IPS-NIHi7 (cell line): ENCODE measurements around the gene GNB1L.

Experiments used
- DNase-seq: peaks from one replicate; pipeline ENCODE4 v3.0.0; 2012; ENCODE audit warnings: mixed read lengths; ENCODE audit errors: extremely low spot score

Gene GNB1L

GRCh38 chr22:19808873-19809478 is 45.7 kb downstream of the GNB1L start:
- DNase-seq: no peak

DNA sequence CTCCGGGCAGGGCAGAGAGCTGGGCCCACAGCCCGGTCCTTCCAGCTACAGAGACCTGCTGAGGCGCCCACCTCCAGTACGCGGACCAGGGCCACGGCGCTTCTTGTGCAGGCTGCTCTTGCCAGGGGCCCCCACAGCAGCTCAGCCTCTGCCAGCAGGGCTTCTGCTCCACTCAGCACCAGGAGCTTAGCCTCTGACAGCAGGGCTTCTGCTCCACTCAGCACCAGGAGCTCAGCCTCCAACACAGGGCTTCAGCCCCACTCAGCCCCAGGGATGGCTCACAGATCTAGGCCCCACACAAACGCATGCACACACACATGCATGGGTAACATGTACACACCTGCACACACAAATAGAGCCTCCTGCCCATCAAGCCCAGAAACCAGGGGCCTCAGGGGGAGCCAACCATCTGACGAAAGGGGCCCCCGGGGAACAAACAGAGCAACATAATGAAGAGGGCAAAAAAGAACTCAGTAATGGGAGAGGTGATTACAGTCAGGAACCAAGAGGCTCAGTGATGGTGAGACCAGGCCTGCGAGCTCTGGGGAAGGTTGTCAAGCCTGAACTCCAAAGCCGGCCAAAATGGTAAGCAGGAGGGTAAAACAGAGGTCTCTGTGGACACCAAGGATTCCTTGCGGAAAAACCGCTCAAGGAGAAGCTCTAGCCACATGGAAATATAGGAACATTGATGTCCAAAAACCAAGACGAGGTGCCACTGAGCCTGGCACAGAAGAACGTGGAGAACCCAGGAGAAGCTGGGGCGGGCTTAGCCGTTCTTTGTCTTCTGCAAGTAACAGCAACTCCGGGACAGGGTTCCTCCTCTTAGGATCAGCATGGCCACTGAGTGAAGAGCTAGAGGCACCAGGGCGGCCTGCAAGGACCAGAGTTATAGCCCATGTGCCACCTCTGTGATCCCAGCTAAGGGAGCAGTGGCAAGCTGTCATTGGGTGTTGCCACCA is 46.5 kb downstream of the GNB1L start:
- no peak for DNase-seq

DNA sequence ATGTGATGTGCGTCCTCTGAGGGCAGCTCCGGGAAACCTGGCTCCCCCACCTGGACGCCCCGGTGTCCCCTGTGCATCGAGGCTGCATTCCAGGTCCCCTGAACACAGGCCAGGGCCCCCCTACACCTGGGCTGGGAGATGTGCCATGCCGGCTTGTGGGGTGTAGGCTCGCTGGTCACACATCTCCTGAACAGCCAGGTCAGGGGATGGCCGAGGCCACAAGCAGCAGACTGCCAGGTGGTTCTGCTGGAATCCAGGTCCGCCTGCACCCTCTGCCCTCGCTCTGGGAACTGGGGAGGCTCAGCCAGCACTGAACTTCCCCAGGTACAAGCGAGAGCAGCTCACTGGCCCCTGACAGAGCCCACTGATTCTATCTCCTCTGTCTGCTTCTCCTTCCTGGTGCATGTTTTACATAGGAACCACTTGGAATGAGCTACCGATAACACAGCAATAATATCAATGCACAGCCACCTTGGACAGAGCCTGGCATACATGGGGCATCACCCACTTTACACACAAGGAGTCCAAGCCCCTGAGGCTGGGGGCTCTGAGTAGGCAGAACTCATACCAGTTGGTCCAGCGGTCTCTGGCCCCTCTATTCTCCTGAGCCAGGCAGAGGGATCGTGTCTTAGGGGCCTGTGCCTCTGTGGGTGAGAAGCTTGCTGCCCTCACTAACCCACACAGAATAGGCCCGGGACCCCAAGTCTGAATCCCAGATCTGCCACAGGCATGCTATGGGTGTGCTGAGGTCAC is 47.3 kb downstream of the GNB1L start:
- no peak for DNase-seq

DNA sequence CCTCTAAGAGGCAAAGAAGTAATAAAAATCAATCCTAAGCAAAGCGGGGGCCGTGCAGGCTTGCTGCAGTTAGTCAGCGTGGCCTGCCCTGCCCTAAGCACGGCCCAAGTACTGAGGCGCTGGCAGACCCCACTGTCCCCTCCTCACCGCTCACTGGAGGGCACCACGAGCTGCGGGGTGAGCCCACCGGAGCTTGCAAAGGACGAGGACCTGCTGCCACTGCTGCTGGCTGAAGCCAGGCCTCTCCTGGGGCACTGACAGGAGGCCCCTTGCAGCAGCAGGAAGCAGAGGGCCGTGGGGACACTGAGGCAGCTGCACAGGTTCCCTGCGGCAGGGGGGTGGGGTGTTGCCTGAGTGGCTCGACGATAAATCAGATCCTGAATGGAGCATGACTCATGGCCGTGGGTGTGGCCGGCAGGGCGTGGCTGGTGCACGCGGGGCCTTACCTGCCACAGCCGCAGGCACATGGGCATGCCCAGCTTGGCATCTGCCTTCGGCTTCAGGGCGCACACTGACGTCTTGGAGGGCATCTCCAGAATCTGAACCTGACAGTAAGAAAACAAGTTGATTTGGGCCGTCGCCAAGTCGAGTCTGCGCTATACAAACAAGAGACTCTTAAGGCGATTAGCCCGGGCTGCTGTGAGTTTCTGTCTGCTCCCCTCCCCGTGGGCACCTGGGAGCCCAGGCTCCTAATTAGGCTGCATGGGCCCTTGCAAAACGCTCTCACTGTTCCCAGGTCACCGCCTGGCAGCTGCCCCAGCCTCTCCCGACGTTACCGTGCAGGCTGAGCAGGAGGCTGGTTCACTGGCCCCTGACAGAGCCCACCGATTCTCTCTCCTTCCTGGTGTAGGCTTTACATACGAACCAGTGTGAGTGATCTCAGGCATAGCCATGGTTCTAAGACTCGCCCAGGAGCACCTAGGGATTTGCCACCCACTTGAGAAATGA is 48.2 kb downstream of the GNB1L start:
- no peak for DNase-seq

DNA sequence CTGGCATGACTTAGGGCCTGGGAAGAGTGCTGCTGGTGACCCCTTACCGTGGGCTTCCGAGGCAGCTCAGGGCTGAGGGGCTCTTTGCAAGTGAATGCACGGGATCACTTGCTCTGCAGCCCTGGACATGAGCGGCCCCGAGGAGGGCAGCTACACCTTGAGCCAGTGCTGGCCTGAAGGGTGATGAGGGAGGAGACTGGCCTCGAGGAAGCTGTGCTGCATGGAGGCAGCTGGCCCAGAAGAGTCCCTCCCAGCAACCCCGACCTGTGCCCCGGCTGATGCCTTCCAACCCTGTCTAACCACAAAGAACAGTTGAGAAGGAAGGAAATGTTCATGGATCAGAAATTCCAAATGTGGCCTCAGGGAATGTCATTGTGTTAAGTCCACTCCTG is 48.9 kb downstream of the GNB1L start:
- no peak for DNase-seq

DNA sequence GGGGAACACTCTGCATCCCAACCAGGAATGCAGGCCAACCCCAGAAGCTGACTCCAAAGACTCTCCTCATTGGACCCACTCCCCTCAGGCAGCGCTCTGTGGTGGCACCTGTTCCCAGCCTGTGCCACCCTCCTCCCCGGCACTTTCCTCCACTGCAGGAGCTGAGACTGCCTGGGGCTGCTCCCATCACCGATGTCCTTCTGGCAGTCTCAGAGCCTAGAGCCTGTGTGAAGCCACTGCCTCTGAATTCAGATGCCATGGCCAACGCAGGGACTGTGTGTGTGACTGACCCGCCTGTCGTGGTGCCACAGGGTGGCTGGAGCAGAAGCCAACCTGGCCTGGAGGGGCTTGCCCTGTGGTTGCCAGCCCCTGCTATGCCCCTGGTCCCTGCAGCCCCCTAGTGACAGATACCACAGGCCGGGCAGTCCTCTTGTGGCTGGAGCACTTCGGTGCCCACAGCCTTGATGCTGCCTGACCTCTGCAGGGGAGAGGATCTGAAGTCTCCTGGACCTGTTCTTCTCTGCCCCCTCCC is 50.9 kb downstream of the GNB1L start:
- no peak for DNase-seq

- DNase-seq: no peak
These were observed 51.6 kb downstream of the GNB1L start for GRCh38 chr22:19802894-19803735.

DNA sequence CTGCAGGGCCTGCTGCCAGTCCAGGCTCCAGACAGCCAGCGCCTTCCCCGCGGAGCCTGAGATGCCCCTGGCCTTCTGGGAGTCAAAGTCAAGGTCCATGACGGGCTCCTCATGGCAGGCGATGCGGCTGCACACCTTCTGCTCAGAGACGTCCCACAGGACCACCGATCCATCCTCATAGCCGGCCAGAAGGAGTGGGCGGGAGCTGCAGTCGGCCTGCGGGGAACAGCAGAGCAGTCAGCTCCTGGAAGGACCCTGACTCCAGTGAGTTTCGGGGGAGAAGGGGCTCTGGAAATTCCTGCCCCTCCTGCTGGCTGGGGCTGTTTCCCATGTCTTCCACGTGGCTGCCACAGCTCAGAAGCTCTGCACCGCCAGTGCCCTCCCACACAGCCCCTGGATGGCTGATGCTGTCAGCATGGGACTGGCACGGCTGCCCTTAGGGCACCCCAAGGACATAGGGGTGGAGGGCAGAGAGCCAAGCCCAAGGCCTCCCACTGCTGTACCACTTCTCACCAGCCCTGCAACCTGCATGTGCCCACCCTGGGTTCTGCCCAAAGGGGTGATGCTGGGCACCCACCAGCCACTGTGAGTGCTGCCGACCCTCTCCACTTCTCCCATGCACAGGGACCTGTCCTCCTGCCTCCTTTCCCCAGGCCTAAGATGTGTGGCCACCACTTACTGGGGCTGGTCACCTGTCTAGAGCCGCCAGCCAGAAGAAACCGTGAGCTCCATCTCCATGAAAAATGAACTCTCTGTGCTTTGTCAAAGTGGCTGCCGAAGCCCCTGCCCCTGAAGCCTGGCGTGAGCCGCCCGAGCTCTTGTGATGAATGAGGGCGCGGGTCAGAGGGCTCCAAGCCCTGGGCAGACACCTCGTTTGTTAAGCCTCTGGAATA is 52.4 kb downstream of the GNB1L start:
- DNase-seq: no peak

- DNase-seq: no peak
These were observed 53.2 kb downstream of the GNB1L start for GRCh38 chr22:19801340-19802000.

DNA sequence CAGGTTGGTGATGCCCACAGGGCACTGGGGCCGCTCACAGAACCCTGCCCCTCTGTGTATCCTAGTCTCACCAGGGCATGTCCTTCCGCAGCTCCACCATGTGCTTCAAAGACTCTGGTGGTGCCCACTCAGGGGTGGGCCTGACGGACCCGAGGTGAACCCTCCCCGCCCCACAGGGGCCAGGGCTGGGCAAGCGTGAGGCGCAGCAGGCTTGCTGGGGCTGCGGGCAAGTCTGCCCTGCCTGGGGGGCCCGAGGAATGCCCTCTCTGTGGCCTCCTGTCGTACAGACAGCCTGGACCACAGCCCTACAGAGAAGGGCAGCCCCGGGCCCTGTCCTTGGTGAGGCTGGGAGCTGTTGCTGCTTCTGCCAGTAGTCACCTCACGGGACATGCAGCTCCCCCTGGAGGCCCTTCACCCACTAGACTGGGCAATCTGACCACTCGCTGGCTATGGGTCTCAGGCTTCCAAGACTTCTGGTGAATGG is 53.9 kb downstream of the GNB1L start:
- peak; percentile 78 for DNase-seq

DNA sequence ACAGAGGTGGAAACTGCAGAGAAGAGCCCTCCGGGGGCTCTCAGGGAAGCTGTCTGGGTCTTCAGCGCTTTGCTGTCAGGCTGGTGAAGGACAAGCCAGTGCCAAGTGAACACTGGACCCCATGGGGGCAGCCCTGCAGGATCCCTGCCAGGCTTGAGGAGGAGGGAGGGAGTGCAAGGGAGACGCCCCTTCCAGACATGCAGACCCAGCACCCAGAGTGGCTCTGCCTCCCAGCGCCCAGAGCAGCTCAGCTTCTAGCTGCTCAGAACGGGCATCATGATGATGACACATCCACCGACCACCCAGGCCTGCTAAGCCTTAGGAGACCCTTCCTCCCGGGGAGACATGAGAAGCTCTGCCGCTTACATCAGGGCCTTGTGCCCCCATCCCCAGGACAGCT is 54.4 kb downstream of the GNB1L start:
- DNase-seq: no peak

GRCh38 chr22:19799322-19800190 is 55.1 kb downstream of the GNB1L start:
- no peak for DNase-seq

DNA sequence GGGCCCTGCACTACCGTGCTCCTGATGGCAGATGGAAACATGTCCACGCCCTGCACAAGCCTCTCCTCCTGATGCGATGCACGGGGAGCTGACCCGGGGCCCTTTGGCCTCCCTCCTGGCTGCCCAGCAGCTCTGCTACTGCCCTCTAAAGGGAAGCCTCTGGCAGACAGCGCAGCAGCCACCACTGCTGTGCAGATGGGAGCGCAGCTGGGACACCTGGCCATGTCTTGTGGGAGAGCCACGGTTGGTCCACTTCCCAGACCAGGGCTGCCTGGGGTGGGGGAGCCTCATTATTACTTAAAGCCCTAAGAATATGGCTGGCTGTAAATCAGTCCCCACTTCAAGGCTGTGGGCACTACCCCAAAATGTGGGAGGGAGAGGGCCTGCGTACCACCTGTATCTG is 55.8 kb downstream of the GNB1L start:
- DNase-seq: no peak

- DNase-seq: no peak
These were observed 56.5 kb downstream of the GNB1L start for GRCh38 chr22:19798003-19798665.

DNA sequence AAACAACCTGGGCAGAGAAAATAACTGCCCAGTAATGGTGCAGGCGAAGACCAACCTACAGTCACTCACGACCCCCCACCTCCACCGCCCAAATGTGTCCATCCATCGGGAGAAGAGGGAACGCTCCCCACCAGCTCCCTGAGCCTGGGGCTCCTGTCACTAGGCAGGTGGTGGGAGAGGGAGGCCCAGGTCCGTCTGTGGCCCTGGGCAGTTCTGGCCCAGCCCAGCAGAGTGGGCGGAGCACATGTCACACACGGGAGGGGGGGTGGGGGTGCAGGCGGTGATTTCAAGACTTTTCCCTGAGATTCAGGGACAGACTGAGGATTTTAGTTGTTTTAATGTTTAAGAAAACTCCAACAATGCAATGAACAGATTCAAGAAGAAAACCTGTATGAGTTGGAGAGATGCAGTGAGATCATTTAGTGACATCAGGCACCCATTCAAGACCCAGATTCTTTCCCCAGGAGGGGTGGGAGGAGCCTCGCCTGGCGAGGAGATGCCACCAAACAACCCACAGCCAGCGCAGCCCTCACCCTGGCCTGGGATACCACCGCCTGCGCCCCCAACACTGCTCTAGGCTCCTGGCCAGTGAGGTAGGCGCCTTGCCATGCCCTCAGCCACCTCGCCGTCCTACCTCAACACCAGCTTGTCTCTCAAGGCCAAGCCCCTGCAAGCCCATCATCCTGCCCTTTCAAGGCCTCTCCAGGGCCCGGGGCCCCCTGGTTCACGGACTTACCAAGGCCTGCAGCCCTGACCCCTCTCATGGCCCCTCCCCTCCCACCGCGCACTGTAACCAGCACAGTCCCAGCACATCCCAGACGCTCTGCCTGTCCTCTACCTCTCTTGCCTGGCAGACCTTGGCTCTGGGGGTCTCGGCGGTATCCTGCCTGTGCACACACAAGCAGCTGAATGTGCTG is 57.3 kb downstream of the GNB1L start:
- DNase-seq: no peak

- no peak for DNase-seq
These were observed 58.5 kb downstream of the GNB1L start for GRCh38 chr22:19796160-19796559.
